ENCODE measurements around the gene RAD23A.
A peak's percentile ranks its signal among the peaks of the same experiment; 100 is the strongest.

The RAD23A gene

GRCh38 chr19:12933287-12934072 is 12.2 kb upstream of the RAD23A start, which contains the start of gene FARSA (continued):
- TF ChIP-seq ZNF837 (tag by site-specific recombination; IDR thresholded peaks at IDR 0.05) (no peak), ZNF426 (tag by site-specific recombination; IDR thresholded peaks at IDR 0.05) (no peak), ZNF596 (tag by site-specific recombination; IDR thresholded peaks at IDR 0.05) (no peak), ZBTB44 (tag by site-specific recombination; IDR thresholded peaks at IDR 0.05) (no peak), ZSCAN16 (tag by site-specific recombination; IDR thresholded peaks at IDR 0.05) (no peak), KLF8 (tag by site-specific recombination; IDR thresholded peaks at IDR 0.05) (no peak; the same call in 1 of the 2 replicates), ZFP69B (tag by site-specific recombination; IDR thresholded peaks at IDR 0.05) (no peak), ZNF16 (tag by site-specific recombination; IDR thresholded peaks at IDR 0.05; ENCODE audit: low read depth) (no peak), ZNF341 (tag by site-specific recombination; IDR thresholded peaks at IDR 0.05; ENCODE audit: low read depth) (no peak), PRDM10 (tag by site-specific recombination; IDR thresholded peaks at IDR 0.05) (no peak)
- TF ChIP-seq, protein P1, sequence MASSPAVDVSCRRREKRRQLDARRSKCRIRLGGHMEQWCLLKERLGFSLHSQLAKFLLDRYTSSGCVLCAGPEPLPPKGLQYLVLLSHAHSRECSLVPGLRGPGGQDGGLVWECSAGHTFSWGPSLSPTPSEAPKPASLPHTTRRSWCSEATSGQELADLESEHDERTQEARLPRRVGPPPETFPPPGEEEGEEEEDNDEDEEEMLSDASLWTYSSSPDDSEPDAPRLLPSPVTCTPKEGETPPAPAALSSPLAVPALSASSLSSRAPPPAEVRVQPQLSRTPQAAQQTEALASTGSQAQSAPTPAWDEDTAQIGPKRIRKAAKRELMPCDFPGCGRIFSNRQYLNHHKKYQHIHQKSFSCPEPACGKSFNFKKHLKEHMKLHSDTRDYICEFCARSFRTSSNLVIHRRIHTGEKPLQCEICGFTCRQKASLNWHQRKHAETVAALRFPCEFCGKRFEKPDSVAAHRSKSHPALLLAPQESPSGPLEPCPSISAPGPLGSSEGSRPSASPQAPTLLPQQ (tag by site-specific recombination; IDR thresholded peaks at IDR 0.05): peak; percentile 48; the same call in 1 of the 2 replicates

DNA sequence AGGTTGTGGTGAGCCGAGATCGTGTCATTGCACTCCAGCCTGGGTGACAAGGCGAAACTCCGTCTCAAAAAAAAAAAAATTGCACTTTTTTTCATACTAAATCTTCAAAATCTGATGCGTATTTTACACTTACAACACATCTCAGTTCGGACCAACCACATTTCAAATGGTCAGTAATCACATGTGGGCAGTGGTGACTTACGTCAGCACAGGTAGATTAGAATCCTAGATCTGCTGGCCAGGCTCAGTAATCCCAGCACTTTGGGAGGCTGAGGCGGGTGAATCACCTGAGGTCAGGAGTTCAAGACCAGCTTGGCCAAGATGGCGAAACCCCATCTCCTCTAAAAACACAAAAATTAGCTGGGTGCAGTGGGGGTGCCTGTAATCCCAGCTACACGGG is 10.6 kb upstream of the RAD23A start:
- no peak overlapping the region for H3K27ac ChIP-seq (ENCODE audit: extremely low read depth, low read depth, low read length)
- TF ChIP-seq ZNF248 (tag by site-specific recombination; IDR thresholded peaks at IDR 0.05) (no peak), ZIC2 (tag by site-specific recombination; IDR thresholded peaks at IDR 0.05) (no peak), ZNF777 (tag by site-specific recombination; IDR thresholded peaks at IDR 0.05; ENCODE audit: borderline replicate concordance) (no peak), ZNF768 (tag by site-specific recombination; IDR thresholded peaks at IDR 0.05) (no peak), FEZF1 (tag by site-specific recombination; IDR thresholded peaks at IDR 0.05) (no peak), ZNF223 (tag by site-specific recombination; IDR thresholded peaks at IDR 0.05) (no peak), TCF7L2 (IDR thresholded peaks at IDR 0.05; ENCODE audit: borderline replicate concordance, low read depth, low read length) (no peak), ZSCAN16 (tag by site-specific recombination; IDR thresholded peaks at IDR 0.05) (no peak), ZNF416 (tag by site-specific recombination; IDR thresholded peaks at IDR 0.05) (no peak)
- H3K4me1 ChIP-seq (ENCODE audit: control insufficient read depth, insufficient read depth, low read length): peaks cover 9% of the 10 kb centered on the region
- no peaks in the 10 kb centered on the region for H3K9me3 ChIP-seq (ENCODE audit: control insufficient read depth, insufficient read depth, low read depth, low read length)
- peaks cover 14 to 27% of the 10 kb centered on the region in 2 experiments; a peak in 2 of 3 replicates for H3K36me3 ChIP-seq (ENCODE audit: control insufficient read depth in 2 of 2, insufficient read depth in 1 of 2, low read length in 2 of 2)
- CTCF ChIA-PET: interaction anchor here (0.6 to 0.7 kb wide), 2 partner anchors 101 to 215 kb away, joined by 3 read pairs; partner anchors contain the start of genes IER2 and STX10
- no peak overlapping the region for H3K4me3 ChIP-seq (ENCODE audit: low read depth, low read length)
- POLR2A ChIA-PET: no interaction called here

Data from HEK293 (cell line).